Activated effector memory CD4-positive, alpha-beta T cell treated with anti-CD3 and anti-CD28 coated beads, Interleukin-2, amount 50 U/mL, for 16 hours (primary cell): Measurements from ENCODE around the gene REV1.

Experiments
- DNase-seq: peaks from one replicate; pipeline ENCODE4 v3.0.0-alpha.2; 2020

REV1 gene

DNA sequence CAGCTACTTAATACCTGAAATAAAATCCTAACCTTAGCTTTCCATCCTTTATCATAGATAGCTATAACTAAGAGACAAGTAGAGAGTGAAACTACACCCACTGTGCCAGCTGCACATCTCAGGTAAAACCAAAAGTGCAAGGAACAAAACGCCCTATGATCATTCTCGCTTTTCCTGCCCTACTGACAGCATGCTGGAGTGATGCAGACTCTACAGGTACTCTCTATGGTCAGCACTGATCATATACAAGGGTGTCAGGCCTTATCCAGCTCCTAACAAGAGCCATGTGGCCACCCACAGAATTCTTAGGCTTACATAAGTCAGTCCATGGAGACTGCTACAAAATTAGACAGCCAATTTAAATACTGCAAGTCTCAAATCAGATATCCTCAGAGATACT lies 45.6 kb downstream of the REV1 start:
- no peak for DNase-seq

DNA sequence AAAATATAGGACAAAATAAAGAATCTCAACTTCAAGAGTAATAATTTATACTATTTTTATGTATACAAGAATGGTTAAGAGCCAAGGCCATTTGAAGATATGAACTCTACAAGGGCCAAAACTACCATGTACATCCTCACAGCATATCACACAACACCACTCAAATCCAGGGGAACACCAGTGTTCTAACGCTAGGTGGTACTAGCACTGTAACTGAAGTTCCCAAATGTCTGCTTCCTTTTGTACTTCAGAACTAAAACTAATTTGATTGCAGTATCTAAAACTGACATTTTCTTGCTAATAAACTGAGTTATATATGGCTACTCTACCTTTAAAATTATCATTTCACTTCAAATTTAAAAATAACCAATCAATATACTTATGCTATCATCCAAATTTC lies 47.0 kb downstream of the REV1 start:
- no peak for DNase-seq

DNA sequence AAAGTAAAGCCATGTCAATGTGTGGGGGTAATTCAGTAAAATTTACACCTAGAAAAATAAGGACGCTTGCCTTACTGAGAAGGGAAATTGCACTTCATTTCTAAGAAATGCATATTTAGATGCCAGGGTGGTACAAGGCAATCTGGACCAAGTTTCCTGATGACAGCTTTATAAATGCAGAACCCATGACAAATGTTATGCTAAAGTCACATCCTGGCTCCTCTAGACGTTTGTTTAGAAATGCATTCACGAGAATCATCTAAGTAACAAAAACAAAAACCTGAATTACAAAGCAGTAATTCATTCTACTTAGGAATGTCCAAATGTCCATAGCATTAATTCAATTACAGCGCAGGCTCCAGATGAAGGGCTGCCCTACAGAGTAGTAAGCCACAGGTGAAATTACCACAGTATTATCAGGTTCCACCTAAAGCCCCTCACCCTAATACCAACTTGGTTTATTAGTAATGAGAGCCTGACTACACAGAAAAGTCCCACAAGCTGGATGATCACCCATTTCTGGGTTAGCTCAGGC lies 49.8 kb downstream of the REV1 start:
- DNase-seq = no peak

DNA sequence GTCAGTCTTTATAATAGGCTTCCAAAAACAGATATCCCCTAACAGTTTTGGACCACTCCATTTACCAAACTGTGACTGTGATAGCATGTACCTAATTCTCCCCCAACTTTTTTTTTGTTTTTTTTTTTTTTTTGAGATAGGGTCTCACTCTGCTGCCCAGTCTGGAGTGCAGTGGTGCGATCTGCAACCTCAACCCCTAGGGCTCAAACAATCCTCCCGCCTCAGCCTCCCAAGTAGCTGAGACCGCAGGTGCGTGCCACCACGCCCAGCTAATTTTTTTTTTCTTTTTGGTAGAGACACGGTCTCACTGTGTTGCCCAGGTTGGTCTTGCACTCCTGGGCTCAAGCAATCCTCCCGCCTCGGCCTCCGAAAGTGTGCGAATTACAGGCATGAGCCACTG lies 52.9 kb downstream of the REV1 start:
- DNase-seq = no peak

DNA sequence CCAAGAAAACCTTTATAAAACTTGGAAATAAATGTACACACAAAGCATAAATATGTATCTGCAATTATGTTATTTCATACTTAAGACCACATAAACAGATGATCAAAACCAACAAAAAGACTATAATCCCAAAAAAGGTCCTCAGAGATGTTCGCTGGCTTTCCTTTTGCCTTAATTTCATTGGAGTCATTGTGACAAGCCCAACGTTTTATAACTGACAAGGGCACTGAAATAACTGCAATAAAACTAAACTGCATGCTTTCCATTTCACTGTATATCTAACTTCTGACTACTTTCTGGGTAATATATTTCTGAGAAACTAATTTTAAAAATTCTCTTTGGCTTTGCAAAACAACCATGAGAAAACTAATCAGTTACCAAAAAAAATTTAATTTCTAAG lies 56.5 kb downstream of the REV1 start:
- DNase-seq = no peak

DNA sequence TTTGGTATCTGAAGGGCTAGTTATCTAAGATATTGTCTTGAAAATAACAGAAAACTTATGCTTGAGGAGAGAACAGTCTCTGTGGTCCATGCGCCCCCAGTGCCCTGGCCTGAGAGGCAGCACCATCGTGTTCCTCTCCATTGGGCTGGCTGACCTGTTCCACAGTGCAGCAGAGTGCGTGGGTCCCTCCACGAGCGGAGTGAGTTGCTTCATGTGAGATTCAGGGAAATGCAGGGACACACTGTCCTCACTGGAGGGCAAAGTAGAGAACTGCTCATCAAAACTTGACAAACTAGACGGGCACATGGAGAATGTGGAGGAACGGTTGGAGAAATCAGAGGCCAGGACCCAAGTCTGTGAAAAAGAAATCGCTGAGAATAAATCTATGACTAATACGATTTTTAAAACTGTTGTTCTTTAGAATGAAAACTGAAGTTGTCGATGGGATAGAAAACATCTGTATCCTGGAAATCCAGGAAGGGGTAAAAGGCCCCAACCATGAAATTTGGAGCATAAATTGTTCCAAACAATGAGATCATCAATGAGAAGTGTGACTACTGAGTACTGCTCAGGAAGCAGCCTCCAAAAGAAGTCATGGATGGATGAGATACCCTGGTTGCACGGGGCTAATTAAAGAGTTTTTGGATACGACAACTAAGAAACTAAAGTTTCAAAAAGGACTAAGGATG lies 58.1 kb downstream of the REV1 start:
- DNase-seq = no peak

DNA sequence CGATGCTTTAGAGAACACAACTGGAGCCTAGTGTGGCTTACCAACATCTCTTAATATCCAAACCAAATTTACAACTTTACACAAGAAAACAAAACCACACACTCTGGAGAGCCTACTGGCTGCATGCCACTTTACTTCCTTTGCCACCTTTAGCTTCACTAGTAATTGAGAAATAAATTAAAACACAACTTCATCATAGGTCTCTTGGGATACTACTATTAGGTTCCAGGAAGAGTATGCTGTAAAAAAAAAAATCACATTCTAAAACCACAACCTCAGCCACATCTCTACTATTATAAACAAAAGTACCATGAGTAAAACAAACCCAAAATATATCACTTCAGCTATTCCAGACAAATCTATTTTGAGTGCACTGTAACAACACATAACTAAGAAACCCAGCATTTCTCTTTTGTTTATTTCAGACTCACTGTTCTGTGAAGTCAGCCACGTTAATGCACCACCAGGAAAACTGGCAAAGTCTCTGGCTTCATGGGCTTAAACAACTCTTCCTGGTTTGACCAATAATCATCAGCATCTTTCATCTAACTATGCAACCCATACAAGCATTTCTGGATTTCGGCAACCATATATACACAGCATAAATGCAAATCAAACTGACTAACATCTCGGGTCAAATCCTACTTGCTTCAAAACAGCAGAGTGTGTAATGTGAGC lies 59.1 kb downstream of the REV1 start:
- DNase-seq = no peak

DNA sequence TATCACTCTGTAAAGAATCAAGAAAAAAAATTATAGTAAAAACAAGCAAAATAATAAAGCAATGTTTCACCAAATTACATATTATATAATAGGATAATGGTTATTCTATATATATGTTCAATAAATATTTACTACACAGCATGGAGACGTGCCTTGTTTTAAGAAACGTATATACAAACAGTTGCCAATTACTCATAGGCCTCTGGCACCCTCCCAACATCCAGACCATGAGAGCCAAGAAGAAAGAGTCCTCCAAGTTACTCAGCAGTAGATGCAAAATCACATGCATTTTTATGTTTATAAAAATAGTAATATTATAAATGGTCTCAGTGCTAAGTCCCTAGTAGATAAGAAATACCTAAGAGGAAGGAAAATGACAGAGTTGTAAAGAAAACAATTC lies 64.8 kb downstream of the REV1 start:
- DNase-seq = no peak

DNA sequence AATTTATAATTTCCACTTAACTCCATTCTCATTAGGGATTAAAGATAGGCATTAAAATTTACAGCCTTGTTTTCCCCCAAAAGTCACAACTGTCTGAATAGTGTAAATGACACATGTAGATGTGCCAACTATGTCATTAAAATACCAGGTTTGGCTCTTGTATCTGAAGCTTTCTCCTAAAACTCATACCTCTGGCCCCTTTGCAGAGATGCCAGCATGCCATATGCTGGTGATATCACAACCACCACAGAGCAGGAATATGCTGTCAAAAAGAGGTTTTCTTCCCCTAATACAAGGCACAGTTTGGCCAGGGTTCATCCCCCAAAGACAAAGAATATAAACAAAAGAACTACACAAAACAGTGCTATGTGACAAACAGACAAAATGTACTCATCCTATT lies 65.4 kb downstream of the REV1 start:
- no peak for DNase-seq

DNA sequence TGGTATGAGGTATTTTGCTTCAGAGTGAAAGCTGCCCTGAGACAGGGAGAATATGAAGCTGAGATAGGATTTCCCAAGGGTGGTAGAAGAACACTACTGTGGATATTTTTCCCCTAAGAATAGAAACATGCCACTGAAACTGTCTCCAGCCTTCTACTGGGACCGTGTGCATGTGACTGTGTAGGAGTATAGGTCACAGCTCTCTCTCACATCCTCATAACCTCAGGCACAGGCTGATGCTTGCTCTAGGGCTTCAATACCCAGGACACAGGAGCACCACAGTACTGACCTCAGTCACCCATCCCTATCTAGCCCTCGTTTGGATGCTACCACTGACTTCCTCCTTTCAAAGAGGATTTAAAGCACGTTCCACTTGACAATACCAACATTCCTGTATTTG lies 67.2 kb downstream of the REV1 start:
- no peak for DNase-seq

DNA sequence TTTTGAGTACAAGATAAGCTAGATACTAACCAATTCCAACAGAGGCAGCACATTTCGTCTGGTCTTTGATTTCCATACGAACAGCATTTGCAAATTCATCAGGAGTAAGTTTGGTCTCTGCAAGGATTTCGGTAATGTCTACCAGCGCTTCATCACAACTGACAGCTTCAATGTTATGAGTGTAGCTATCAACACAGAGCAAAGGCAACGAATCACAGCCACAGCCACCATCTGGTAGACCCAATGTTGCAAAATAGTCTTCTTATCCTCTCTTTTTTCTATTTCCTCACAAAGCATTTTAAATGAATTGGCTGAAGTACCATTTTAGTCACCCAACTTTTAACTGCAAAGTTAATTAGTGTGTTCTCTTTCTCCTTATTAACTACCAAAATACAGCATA lies 68.3 kb downstream of the REV1 start:
- DNase-seq = no peak

DNA sequence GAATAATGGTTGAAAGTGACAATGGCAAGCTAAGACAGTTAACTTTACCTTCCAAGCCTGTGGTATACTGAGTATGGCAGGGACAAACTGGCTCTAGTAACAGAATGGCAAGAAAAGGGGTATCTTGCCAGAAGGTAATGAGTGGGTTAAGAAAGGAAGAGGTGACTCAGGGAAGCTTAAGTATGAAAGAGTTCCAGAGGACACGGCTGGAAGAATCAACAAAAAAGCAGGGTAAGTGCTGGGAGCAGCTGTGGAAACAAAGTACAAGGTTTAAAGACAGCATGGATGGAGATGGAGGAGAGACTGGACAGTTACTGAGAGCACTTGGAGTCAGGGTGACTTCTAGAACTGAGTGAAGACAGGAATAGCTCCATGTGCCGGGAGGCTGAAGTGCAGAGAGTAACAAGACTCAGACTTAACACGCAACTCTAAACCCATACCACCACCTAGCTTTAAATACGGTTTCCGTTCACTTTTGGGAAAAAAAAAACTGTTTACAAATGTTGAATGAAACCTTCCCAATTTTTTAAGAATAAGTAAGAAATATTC lies 69.0 kb downstream of the REV1 start:
- no peak for DNase-seq

DNA sequence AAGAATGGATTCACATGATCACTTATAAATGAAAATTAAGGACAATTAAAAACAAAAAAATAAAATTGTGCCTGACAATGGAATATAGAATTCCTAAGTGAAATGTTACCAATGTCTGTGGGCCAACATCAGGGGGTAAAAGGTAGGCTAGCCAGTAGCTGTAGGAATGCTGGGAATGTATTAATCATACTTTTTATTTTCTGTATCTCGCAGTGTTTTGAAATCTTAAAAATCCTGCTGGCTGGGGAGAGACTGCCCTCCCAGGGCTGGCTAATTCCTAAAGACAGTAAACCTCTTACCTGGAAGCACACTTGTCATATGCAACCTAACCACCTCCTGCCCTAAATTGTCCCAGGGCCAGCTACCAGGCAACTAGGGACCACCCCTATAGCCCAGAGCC lies 69.8 kb downstream of the REV1 start:
- DNase-seq = no peak

DNA sequence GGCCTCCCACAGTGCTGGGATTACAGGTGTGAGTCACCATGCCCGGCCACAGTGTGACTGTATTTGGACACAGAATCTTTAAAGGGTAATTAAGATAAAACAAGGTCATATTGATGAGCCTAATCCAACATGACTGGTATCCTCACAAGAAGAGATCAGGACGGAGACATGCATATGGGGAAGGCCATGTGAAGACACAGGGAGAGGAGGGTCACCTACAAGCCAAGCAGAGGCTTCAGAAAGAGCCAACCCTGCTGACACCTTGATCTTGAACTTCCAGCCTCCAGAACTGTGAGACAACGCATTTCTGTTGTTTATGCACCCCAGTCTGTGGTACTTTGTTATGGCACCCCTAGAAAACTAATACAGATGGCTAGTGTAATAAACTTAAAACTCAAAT lies 72.4 kb downstream of the REV1 start:
- no peak for DNase-seq

DNA sequence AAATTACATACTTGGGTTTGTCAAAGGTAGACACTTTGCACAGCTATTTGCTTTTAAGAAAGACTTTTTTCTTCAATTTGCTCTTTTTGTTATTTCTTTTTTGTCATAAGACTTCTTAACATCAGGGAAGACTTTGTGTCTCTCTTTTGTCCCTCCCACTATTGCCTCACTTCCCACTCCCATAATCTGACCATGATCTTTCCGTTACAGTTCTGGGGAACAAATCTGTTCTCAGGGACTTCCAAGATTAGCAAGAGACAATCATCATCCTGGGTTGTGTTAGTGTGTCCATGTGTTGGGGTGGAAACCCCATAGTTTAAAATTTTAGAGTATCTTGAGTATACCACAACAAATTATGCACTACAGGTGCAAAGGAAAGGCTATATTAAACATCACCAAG lies 75.3 kb downstream of the REV1 start:
- no peak for DNase-seq

DNA sequence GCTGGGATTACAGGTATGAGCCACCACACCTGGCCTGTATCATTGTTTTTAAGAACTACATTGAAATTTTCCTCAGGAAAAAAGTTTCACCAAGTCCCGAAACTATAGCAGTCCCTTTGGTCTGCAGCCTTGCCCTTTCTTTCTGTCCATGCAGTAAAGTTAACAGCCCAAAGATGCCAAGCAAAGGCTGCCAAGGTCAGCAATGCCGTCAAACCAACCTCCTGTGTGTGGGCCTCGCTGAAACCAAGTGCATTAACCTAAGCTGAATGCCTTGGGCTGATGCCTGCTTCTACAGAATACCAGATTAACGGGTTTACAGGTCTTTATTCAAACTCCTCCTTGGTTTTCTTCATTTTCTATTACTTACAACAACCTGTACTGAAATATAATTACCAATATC lies 79.5 kb downstream of the REV1 start:
- DNase-seq = no peak

DNA sequence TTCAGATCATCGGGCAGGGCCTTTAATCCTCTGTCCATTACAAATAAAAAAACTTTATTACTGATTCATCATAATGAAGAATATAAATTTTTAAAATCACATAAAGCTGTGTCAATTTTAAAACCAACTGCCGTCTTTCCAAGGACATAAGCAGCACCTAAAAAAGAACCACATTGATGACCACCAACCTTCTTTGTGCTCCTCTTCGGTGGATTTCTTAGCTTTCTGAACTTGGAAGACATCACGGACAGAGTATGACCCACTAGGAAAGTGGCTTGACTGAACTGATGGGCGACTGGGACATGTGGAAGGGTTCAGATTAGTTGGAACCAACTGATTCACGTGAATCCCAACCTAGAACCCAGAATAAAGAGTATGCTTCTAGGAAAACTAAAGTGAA lies 83.7 kb downstream of the REV1 start:
- DNase-seq = no peak

DNA sequence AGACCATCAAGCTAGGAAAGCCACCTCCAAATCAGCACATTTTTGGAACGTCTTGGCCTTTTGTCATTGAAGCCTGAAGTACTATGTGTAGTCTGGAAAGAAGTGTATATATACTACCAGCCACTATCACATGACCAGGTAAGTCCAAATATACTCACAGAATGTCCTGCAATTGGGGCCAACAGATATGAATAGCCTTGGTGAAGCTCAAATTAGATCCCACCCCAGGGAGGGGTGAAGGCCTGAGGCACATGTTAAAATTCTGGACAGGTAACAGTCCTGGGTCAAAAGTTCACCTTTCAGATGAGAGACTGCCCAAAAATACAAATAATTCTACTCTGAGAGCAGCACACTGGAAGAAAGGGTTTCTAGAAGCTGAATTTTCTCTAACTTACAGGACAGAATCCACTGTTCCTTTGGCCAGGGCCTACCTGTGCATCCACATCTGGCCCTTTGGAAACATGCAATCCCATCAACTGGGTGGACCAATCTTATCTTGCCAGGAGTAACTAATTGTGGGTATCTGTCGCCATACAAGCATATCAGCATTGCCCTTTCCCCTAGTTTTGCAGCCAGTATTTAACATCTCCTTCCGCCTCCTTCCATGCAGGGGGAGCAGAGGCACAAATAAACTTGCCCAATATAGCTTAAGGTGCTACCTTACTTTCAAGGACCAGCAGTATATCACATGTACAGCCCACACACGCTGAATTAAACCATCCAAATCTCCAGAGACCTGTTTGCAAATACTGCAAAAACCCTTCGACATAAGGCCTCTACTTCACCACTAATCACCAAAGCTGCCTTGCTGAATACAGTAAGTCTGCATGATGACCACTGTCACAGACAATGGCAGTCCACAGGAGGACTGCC lies 84.8 kb downstream of the REV1 start:
- no peak for DNase-seq

DNA sequence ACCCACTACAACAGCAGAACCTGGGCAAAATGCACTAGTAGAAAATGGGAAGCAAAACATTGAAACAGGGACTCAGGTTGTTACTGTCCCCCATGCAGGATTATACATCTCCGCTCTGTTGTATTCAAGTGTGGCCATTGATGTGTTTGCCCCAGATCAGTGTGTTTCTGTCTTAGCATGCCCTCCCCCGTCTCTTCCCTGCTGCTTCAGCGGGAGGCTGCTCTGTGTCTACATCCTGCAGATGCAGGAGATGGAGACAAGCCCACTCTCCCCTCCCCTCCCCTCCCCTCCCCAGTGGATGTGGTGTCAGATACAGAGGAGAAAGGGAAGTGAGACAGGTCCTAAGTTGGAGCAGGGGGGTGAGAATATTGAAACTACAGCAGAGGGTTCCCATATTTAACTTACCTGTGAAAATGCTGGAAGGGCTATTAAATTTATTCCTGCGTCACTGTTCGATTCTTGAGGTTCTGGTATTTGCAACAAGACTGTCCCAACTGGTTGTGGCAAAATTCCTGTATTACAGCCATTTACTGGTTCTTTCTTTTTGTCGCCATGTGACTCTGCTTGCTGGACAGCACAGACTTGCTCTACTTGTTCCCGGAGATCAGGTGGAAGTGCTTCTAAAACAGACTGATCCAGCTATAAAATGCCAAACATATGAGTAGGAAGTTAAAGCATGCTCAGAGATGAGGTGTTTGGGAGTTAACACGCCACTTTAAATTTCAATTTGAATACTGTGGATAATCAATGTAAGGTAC lies 85.6 kb downstream of the REV1 start:
- no peak for DNase-seq

DNA sequence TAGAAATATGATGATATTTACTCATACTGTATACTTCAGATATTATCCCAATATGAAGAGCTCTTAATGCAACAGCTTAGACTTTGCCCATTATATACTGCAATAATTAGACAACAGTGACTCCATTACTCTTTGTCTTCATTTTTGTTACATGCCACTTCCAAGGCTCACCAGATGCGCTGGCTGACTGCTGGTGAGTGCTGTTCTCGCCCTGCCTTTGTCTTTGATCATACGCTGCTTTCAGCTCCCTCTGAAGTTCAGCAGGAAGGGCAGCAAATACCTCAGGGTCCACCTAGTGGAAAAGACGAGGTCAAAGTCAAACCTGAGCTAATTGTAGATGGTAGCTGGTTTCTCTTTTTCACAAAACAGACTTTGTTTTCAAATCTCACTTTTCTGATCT lies 86.3 kb downstream of the REV1 start:
- no peak for DNase-seq

DNA sequence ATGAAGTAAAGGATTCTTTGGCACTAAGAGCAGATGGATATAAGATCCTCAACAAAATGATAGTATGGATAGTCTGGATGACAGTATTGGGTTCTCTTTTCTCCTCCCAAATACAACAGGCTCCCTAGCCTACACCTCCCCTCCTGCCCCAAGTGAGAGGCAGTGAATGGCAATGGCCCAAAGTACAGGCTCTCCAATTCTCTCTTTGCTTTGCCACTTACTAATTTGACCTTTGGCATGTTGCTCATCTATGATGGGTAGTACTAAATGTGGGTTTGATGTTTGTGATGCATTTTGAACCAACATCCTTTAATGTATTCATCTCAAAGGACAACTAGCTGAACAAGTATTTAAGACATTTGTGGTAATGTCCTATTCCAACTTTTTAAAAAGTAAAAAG lies 86.7 kb downstream of the REV1 start:
- no peak for DNase-seq

DNA sequence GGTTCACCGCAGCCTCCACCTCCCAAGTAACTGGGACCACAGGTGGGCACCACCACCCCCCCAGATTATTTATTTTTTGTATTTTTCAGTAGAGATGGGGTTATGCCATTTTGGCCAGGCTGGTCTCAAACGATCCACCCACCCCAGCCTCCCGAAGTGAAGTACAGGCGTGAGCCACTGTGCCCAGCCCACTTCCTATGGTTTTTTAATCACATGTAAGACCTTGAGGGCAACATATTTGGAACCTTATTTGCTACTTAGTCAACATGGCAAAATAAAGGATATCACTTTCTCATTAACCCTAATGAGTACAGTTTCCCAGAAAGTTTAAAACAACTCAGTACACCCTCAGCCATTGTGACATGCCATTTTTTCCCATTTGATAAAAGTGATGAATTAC lies 88.0 kb downstream of the REV1 start:
- no peak for DNase-seq

DNA sequence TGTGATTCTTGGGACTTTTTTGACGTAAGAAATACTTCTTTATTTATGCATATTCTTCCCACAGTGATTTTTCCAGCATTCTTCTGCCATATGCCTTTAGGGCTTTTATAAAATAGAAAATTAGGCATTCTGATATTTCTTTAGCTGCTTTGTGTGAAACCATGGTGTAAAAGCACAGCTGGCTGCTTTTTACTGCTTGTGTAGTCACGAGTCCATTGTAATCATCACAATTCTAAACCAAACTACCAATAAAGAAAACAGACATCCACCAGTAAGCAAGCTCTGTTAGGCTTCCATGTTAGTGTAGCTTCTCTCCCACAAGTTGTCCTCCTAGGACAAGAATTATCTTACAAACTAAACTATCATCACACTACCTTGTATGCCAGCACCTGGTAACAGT lies 90.0 kb downstream of the REV1 start:
- no peak for DNase-seq
